MV-4-11 (cell line): ENCODE measurements around the gene PTPRN2.

Experiments
- DNase-seq: peaks from one replicate; lab custom pipeline; 2025; lab: John Stamatoyannopoulos, UW

PTPRN2 gene

GRCh38 chr7:157617401-157617800 is 970.2 kb downstream of the PTPRN2 start:
- DNase-seq = no peak

GRCh38 chr7:157616931-157617330 is 970.7 kb downstream of the PTPRN2 start:
- no peak for DNase-seq

- DNase-seq = no peak
Observed at GRCh38 chr7:157616426-157616825, 971.2 kb downstream of the PTPRN2 start.

DNA sequence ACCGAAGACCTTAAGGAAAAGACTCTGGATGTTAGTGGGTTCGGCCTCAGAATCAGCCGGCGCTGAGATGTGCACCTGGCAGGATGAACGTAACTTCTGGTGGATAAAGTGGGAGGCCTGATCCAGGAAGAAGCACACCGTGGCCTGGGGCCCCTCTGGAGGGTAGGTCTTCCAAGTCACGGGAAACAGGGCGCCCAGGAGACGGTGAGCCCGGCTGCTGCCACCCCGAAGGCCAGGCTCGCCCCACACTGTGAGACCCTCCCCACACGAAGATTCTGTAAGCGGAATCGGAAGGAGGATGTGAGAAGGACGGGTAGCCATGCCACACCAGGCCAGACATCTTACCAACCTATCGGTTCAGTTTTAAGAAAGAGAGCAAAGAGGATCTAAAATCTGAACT is 971.8 kb downstream of the PTPRN2 start:
- no peak for DNase-seq

- DNase-seq = no peak
Observed at GRCh38 chr7:157615101-157615817, 972.4 kb downstream of the PTPRN2 start.

DNA sequence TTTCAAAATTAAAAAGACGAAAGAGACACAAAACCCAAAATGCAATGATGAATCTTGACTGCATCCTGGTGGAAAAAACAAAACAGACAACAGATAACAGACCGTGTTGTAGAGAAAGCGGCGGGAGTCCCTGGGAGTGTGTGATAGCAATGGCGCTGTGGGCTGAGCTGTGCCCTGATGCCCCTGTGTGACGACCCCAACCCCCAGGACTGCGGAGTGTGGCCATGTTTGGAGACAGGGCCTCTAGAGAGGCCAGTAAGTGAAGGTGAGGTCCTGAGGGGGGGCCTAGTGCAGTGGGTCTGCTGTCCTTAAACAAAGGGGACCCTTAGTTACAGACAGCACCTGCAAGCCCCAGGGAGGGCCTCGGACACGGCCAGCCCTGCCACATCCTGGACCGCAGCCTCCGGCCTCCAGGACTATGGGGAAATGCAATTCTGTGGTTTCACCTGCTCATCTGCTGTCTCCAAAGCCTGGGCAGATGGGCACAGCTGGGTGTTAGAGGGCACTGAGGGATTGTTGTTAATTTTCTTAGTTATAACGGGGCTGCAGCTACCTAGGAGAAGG is 973.1 kb downstream of the PTPRN2 start:
- no peak for DNase-seq

DNA sequence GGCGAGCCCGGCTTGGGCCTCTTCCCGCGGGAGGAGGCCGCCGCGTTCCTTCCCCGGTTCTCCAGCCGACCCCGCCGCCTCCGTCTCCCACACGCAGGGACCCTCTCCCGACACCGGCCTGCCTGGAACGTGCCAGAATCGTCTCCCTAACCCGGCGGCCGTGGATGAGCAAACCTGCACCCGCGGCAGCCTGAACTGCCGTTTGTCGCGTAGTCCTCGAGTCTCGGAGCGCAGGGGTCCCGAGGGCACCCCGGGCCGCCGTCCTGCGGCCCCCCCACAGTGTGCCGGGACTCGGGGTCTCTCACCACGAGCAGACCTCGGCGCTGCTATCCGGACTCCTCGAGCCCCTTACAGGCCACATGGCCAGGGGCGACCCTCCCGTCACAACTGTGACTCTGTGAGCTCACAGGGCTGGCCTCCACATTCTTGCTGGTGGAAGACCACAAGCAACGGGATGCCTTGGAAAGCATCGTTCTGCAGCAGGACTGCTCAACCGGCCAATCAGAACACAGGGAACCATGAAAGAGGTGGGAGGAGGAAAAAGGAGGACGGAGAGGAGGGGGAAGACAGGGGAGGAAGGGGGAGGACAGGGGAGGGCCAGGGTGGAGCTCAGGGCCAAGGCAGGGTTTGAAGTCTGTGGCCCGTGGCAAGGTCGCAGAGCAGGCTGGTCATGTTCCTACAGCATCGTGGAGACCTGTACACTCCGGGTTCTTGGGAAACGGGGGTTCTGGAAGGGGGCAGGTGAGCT is 973.9 kb downstream of the PTPRN2 start:
- no peak for DNase-seq

DNA sequence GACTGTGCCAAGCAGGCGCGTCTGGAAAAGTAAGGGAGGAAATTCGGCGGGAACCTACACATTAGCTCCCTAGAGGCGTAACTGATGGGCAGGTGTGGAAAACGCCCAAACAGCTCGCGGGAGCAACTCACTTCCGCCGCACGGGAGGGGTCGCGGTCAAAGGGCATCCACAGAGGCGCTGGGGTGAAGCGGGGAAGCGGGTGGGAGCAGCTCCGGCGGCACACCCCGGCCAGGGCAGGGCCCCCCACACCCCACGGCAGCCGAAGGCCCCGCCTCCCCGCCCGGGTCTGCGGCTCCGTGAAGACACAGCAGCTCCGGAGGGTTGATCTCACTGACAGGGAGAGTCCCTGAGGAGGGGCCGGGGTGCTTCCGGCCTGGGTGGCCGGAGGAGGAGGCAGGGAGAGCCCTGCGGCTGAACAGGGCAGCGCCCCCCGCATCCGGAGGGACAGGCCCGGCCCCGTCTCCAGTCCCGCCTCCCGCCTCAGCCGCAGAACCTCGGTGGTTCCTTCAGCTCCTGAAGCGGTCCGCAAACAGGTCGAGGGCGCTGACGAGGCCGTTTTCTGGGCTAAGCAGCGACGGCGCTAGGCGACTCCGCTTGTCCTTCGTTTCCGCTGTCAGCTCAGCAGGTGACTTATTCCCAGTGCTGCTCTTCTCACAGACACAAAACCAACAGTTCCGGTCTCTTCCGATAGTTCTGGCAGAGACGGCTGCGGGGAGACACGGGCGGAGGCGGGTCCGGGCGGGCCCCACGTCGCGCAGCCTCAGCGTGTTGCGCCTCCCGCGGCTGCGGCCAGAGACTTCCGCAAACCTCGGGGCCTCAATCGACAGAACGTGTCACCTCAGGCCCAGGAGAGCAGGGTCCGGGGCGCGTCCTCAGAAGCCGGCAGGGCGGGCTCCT is 974.7 kb downstream of the PTPRN2 start:
- no peak for DNase-seq

DNA sequence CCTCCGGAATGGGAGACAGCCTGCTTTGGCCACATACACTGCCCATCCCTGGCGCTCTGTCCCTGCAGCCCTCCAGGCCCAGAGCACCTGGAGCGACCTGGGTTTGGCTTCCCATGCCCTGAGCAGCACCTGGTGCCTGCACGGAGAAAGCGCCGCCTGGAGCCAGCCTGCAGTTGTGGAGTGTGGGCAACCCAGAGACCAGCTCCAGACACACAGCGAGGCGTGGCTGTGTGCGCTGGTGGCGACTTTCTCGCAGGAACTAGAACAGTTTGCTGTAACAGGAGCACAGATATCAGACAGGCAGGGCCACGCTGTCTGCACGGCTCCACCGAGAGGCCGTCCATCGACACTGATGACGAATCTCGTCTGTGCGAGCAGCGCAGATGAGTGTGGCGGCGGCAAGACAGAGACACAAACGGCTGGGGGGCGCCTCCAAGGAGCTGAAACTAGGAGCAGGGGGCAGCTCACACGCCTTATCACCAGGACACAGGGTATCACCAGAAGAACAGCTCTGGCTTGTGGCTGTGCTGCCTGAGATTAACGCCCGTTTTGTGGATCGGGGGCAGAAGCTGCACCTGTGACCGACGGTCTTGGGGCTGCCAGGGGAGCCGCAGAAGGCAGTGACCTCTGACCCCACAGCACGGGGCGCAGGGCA is 975.5 kb downstream of the PTPRN2 start:
- DNase-seq = no peak

DNA sequence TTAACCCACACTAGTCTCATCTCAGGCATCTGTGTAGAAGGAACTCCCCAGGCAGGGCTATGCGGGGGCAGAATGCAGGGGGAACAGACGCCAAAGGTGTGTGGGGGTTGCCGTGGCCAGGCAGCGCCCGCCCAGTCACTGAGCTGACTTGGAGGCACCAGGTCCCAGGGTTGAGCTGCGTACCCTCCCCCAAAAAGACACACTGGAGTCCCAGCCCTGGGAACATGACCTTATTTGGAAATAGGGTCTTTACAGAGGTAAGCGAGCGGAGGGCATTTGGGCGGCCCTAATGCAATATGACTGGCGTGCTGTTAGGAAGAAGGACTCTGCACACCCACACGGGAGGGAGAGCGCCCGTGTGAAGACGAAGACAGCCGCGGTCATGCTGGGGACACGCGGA is 976.3 kb downstream of the PTPRN2 start:
- no peak for DNase-seq

- DNase-seq = no peak
Observed at GRCh38 chr7:157610671-157611295, 976.8 kb downstream of the PTPRN2 start.

DNA sequence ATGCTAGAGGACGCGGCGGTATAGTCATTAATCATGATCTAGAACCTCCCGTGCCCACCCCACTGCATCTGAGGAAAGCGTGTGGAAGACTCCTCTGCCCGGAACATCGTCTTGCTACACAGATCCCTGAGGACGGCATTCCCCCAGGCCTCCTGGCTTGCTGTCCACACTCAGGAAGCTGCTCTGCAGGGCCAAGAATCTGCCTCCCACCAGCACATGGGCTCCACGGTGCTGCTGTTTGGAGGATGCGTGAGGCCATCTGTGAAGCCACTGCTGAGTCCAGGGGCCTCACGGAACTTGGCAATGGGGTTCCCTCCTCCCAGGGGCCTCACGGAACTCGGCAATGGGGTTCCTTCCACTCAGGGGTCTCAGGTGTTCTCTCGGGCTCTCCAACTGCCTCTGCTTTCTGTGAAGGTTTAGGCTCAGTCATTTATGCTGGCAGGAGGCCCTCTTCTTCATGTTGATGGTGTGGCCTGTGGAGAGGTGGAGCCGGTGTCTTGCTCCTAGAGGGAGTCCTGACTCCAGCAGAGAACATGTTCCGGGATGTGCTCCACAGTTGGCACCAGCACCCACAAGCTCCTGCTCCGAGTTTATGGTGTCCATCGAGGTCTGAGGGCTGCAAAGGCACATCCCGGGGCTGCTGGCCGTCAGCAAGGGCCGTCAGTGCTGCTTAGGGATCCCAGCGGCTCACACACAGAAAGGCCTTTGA is 977.5 kb downstream of the PTPRN2 start:
- DNase-seq = no peak

DNA sequence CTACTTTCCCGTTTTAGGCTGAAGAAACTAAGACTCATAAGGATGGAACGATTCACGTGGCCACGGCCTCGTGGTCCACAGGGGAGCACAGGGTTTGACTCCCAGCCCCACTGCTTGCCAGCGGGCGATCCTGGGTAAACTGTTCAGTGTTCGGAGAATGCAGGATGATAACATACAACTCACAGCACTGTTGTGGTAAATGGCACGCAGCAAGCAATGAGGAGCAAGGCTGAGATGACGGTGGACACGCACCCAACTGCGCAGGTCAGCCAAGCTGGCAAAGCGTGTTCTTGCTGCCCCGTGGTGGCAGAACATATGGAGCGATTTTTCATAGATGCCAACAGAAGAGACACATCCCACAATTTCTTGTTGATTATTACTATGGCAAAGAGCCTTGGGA is 978.1 kb downstream of the PTPRN2 start:
- DNase-seq = no peak

GRCh38 chr7:157607218-157607617 is 980.4 kb downstream of the PTPRN2 start:
- DNase-seq = no peak

- no peak for DNase-seq
Observed at GRCh38 chr7:157606140-157606539, 981.5 kb downstream of the PTPRN2 start.

DNA sequence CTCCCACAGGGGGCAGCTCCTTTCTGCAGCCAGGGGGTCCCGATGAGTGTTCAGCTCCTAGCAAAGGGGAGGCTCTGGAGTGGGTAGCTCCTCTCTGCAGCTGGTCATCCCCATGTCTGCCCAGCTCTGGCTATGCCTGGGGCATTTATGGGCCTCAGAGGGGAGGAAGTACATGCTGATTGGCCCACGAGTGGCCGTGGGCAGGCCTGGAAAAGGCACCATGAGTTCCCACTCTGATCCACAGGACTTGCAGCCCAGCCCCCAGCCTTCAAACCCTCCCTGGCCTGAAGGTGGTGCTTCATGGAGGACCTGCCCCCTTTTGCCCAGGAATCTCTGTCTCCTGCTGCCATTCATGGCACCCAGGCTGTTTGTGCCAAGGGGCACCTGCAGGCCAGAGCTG is 982.0 kb downstream of the PTPRN2 start:
- no peak for DNase-seq

GRCh38 chr7:157604661-157605381 is 982.8 kb downstream of the PTPRN2 start:
- DNase-seq = no peak

GRCh38 chr7:157603716-157604115 is 983.9 kb downstream of the PTPRN2 start:
- no peak for DNase-seq

- no peak for DNase-seq
Observed at GRCh38 chr7:157603005-157603404, 984.6 kb downstream of the PTPRN2 start.

DNA sequence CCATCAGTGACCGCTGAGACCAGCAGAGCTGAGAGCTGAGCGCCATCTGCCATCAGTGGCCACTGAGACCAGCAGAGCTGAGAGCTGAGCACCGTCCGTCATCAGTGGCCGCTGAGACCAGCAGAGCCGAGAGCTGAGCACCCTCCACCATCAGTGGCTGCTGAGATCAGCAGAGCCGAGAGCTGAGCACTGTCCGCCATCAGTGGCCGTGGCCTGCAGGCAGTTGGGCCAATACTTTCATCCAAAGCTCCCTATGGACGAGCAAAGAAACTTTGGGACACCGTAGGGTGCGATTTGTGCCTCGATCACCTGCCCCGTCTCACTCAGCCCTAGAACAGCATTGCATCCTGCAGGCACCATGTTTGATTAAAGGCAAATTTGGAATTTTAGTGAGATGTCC is 985.0 kb downstream of the PTPRN2 start:
- no peak for DNase-seq
